ENCODE measurements around the gene GTF2IRD1.
"Not testable (repeated sequence)": the region's sequence is repeated elsewhere in the genome, so short reads cannot be mapped to it uniquely, and the experiment has no call there.

The GTF2IRD1 gene

GRCh38 chr7:74526780-74527179 is 73.1 kb downstream of the GTF2IRD1 start:
- TF ChIP-seq POLR2A (IDR thresholded peaks at IDR 0.05; ENCODE audit: low read depth, low read length) (no peak), POLR2AphosphoS5 (IDR thresholded peaks at IDR 0.05; ENCODE audit: low read depth, low read length) (no peak), TAF1 (IDR thresholded peaks at IDR 0.05; ENCODE audit: borderline replicate concordance, low read depth, low read length) (no peak)
- DNase-seq (ENCODE audit: insufficient read length) (no peak), FAIRE-seq (no peak)

GRCh38 chr7:74527842-74528241 is 74.1 kb downstream of the GTF2IRD1 start:
- FAIRE-seq (no peak), DNase-seq (ENCODE audit: insufficient read length) (no peak)
- TF ChIP-seq TAF1 (IDR thresholded peaks at IDR 0.05; ENCODE audit: borderline replicate concordance, low read depth, low read length), result no peak
- TF ChIP-seq POLR2AphosphoS5 (IDR thresholded peaks at IDR 0.05; ENCODE audit: low read depth, low read length), result no peak
- TF ChIP-seq POLR2A (IDR thresholded peaks at IDR 0.05; ENCODE audit: low read depth, low read length), result no peak

GRCh38 chr7:74528773-74529172 is 75.1 kb downstream of the GTF2IRD1 start:
- not testable (repeated sequence) for FAIRE-seq

GRCh38 chr7:74535951-74536356 is 82.2 kb downstream of the GTF2IRD1 start:
- FAIRE-seq, result no peak
- TF ChIP-seq POLR2AphosphoS5 (IDR thresholded peaks at IDR 0.05; ENCODE audit: low read depth, low read length) (no peak), POLR2A (IDR thresholded peaks at IDR 0.05; ENCODE audit: low read depth, low read length) (no peak), TAF1 (IDR thresholded peaks at IDR 0.05; ENCODE audit: borderline replicate concordance, low read depth, low read length) (no peak)
- no peak for DNase-seq (ENCODE audit: insufficient read length)

More at GRCh38 chr7:74528773-74529172, 75.1 kb downstream of the GTF2IRD1 start:
- DNase-seq (ENCODE audit: insufficient read length), result not testable (repeated sequence)

GRCh38 chr7:74541937-74542336 is 88.2 kb downstream of the GTF2IRD1 start:
- FAIRE-seq; DNase-seq (ENCODE audit: insufficient read length): not testable (repeated sequence)

- no peak for DNase-seq (ENCODE audit: insufficient read length)
- TF ChIP-seq POLR2A (IDR thresholded peaks at IDR 0.05; ENCODE audit: low read depth, low read length) (no peak), TAF1 (IDR thresholded peaks at IDR 0.05; ENCODE audit: borderline replicate concordance, low read depth, low read length) (no peak), POLR2AphosphoS5 (IDR thresholded peaks at IDR 0.05; ENCODE audit: low read depth, low read length) (no peak)
- FAIRE-seq, result no peak
Measured at GRCh38 chr7:74542558-74543117, 88.9 kb downstream of the GTF2IRD1 start.

GRCh38 chr7:74544706-74545469 is 91.2 kb downstream of the GTF2IRD1 start:
- DNase-seq (ENCODE audit: insufficient read length) (peak; percentile 52), FAIRE-seq (peak; percentile 56)
- TF ChIP-seq TAF1 (IDR thresholded peaks at IDR 0.05; ENCODE audit: borderline replicate concordance, low read depth, low read length), result no peak
- TF ChIP-seq POLR2AphosphoS5 (IDR thresholded peaks at IDR 0.05; ENCODE audit: low read depth, low read length), result no peak
- no peak for TF ChIP-seq POLR2A (IDR thresholded peaks at IDR 0.05; ENCODE audit: low read depth, low read length)

- FAIRE-seq, result no peak
- no peak for DNase-seq (ENCODE audit: insufficient read length)
- no peak for TF ChIP-seq POLR2AphosphoS5 (IDR thresholded peaks at IDR 0.05; ENCODE audit: low read depth, low read length)
- TF ChIP-seq TAF1 (IDR thresholded peaks at IDR 0.05; ENCODE audit: borderline replicate concordance, low read depth, low read length), result no peak
- TF ChIP-seq POLR2A (IDR thresholded peaks at IDR 0.05; ENCODE audit: low read depth, low read length), result no peak
Measured at GRCh38 chr7:74545921-74546320, 92.2 kb downstream of the GTF2IRD1 start.

GRCh38 chr7:74553596-74554012 is 99.9 kb downstream of the GTF2IRD1 start:
- not testable (repeated sequence) for DNase-seq (ENCODE audit: insufficient read length)
- peak; percentile 97 for FAIRE-seq

GRCh38 chr7:74554178-74554577 is 100.5 kb downstream of the GTF2IRD1 start:
- FAIRE-seq (no peak), DNase-seq (ENCODE audit: insufficient read length) (no peak)
- TF ChIP-seq TAF1 (IDR thresholded peaks at IDR 0.05; ENCODE audit: borderline replicate concordance, low read depth, low read length), result no peak

GRCh38 chr7:74560086-74560719 is 106.5 kb downstream of the GTF2IRD1 start:
- FAIRE-seq, result no peak
- TF ChIP-seq TAF1 (IDR thresholded peaks at IDR 0.05; ENCODE audit: borderline replicate concordance, low read depth, low read length) (no peak), POLR2A (IDR thresholded peaks at IDR 0.05; ENCODE audit: low read depth, low read length) (no peak), POLR2AphosphoS5 (IDR thresholded peaks at IDR 0.05; ENCODE audit: low read depth, low read length) (no peak)
- no peak for DNase-seq (ENCODE audit: insufficient read length)

GRCh38 chr7:74561898-74562613 is 108.3 kb downstream of the GTF2IRD1 start:
- no peak for FAIRE-seq
- DNase-seq (ENCODE audit: insufficient read length), result no peak
- TF ChIP-seq TAF1 (IDR thresholded peaks at IDR 0.05; ENCODE audit: borderline replicate concordance, low read depth, low read length), result no peak
- TF ChIP-seq POLR2A (IDR thresholded peaks at IDR 0.05; ENCODE audit: low read depth, low read length), result no peak
- TF ChIP-seq POLR2AphosphoS5 (IDR thresholded peaks at IDR 0.05; ENCODE audit: low read depth, low read length), result no peak

- FAIRE-seq; DNase-seq (ENCODE audit: insufficient read length): not testable (repeated sequence)
Measured at GRCh38 chr7:74563639-74564038, 109.9 kb downstream of the GTF2IRD1 start.
